ENCODE results near the gene KIAA0232.
"Not testable (repeated sequence)": the region's sequence is repeated elsewhere in the genome, so short reads cannot be mapped to it uniquely, and the experiment has no call there.

Gene KIAA0232

DNA sequence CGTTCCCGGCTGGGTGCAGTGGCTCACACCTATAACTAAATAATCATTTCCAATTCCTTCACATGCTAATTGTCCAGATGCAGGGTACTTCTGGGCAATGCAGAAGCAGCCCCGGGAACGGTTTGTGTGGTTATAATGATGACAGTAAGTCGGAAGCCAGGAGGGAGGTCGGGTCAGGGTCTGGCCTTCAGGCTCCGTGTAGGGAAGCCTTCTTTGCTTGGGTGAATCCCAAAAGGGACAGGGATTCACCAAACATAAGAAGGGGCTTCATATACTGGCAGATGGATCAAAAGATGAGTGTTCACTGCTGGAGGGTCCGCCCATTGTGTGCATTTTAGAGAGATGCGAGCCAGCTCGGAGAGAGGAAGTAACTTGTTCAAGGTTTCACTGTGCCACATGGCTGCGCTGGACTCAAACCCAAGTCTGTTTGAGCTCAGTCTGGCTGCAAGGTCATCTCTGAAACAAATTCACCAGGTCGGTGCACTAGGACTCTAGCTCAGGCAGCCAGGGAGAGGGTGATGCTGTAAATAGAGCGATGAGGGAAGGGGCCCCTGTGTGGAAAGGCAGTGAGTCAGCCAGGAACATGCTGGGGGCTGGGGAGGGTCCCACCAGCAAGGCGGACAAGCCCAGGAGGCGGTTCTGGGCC, 4.8 kb upstream of the KIAA0232 start:
- DNase-seq: peak; percentile 45

DNA sequence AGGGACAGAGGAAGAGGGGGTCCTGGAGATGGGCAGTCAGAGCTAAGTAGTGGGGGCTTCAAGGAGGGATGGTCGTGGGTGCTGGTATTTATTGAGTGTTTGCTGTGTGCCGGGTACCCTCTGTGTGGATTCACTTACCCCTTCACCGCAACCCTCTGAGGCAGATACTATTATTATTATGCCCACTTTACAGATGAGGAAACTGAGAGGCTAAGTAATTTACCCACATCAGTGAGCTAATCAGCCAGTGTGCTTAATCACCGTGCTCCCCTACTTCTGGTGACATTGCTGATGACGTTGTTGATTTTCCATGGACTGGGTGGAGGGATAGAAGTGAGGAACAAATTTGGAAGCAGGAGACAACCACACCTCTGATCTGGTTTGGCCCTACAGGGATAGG, 4.1 kb upstream of the KIAA0232 start:
- DNase-seq: no peak

DNA sequence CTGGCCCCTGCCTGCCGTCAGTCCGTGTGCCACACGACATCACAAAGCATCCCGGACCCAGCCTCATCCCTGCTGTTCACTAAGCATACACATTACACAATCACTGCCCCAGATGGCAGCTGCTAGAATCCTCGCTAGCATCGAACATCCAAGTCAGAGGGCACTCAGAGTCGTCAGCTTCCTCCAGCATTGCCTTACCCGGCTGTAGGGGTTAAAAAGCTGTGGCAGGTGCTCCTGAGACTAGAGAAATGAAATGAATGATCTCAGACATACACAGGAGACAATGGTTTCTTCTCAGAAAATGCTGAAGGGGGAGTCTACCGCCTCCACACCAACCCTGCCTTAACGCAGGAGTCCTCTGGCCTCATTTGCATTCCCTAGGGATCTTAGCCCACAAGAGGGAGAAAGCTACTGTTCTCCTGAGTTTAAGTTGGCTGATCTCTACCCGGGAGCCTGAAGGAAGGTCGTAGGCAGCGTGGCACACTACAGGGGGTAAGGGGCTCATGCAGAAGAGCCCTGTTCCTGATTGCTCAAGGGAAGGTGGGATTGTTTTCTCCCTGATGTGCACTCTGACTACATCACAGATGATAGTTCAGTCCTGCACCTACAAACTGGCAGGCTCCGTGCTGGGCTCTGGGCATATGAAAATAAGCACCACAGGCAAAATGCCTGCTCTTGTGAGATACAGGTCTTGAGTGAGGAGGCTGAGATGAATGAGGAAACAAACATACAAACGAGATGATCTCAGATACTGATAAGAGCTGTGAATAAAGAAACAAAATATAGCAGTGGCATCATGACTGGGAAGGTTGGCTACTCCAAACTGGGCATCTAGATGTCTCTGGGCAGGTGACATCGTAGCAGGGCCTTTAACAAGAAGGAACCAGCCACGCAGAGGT, 2.6 kb upstream of the KIAA0232 start:
- peak; percentile 72 for DNase-seq

DNA sequence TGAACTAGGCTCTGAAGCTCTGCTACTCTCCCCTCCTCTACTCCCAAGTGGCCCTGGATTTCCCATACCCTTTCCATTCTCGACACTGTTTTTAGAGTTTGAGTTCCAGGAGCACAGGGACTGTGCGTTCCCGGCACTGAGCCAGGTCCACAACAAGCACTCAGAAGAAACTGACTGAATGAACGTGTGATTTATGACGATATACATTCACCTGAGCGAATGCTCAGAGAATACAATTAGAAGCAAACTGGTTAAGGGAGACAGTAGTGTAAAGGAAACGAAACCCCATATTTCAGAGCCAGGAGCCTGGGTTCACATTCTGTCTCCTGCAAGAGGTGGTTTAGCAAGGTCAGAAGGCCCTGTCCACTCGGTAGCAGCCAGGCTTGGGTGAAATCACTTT, 1.4 kb upstream of the KIAA0232 start:
- no peak for DNase-seq

DNA sequence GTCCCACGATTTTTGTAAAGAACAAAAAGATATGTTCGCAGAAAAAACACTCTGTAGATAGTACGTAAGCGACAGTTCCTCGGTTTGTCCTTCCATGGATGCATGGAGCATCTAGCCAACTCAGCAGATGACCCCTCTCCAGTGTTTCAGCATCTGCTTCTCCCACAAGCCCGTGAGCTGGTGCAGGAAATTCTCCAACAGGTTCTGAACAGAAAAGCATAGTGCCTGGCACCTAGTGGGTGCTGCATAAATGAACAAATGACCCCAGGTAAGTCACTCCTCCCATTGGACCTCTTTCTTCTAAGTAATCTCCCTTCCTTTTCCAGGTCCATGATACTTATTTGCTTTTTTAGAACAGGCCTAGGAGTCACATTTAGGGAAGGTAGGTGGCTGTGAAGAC, 966 bp upstream of the KIAA0232 start:
- no peak for DNase-seq

DNA sequence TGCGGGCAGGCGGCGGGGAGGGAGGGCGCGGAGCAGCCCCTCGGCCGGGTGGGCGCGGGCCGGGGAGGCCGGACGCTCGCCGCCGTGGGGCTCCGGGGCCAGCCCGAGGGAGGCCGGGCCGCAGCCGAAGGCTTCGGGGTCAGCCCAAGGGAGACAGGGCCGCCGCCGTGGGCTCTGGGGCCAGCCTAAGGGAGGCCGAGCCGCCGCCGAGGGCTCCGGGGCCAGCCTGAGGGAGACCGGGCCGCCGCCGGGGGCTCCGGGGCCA, 251 bp downstream of the KIAA0232 start:
- DNase-seq: no peak

DNA sequence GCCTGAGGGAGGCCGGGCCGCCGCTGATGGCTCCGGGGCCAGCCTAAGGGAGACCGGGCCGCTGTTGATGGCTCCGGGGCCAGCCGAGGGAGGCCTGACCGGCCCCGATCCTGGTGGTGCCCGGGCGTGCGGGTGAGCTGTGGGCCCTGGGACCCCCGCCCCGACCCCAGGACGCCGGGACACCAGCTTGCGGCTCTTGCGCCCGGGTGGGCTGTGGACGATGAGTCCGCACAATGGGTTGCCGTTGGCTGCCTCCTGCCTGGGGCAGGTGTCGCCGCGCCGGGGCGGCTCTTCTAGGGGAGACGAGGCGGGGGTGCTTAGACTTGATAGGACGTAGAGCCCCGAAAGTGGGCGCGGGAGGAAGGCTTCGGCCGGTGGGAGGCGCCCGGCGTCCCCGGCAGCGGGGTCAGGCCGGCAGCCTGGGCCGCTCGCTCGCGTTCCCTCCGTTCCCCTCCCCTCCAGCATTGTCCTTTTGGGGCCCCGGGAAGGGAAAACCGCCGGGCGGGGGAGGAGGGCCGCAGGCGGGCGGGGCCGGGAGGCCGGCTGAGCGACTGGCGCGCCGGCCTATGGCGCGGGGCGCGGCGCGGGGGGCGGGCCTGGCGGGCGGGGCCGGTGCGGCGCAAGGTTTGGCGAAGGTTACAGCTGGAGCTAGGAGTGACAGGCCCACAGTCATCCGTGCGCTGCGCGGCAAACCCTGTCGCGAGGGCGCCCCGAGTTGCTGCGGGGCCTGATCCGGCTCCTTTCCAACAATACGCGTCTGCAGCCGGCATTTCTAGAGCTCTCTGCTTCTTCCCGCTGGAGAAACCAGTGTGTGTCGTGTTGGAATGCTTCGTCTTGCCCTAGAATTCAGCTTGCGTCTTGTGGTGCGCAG, 819 bp downstream of the KIAA0232 start:
- DNase-seq: peak; percentile 93

DNA sequence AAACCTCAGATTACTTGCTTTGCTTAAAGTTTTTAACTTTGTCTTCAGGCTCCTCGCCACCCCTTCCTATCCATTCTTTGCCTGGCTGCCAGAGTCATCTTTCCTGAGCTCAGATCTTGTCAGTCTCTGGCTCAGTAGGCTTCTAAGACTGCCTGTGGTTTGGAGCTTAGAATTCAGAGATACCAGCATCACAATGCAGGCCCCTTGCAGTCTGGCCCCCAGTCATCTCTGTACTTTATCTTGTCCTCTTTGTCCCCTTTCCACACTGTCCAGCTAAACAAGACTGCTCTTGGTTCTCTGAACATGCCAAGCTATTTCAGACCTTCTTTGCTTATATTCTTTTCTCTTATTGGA, 3.0 kb downstream of the KIAA0232 start:
- DNase-seq: peak; percentile 45

DNA sequence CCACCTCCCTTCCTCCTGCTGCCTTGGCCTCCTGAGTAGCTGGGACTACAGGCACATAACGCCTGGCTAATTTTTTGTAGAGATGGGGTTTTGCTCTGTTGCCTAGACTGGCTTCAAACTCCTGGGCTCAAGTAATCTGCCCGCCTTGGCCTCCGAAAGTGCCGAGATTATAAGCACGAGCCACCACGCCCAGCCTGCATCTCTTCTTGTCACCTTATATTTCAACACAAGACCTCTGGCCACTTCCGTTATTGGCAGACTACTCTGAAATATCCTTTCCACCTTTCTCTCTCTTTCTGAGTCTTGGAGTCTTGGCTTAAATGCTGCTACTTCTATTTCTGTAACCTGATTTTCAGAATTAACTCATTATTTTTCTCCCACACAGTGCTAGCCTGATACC, 5.6 kb downstream of the KIAA0232 start:
- no peak for DNase-seq

DNA sequence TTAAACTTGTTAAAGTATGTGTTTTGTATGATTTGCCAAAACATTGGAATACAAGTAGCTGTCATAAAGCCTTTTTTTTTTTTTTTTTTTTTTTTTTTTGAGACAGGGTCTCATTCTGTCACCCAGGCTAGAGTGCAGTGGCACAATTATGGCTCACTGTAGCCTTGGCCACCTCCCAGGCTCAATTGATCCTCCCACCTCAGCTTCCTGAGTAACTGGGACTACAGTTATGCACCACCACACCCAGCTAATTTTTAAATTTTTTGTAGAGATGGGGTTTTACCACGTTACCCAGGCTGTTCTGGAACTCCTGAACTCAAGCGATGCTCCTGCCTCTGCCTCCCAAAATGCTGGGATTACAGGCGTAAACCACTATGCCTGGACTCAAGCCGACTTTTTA, 8.7 kb downstream of the KIAA0232 start:
- not testable (repeated sequence) for DNase-seq

DNA sequence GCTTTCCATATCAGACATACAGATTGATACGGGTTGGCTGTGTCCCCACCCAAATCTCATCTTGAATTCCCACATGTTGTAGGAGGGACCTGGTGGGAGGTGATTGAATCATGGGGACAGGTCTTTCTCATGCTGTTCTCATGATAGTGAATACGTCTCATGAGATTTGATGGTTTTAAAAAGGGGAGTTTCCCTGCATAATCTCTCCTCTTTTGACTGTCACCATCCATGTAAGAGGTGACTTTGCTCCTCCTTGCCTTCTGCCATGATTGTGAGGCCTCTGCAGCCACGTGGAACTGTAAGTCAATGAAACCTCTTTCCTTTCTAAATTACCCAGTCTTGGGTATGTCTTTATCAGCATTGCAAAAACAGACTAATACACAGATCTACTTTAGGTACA, 9.3 kb downstream of the KIAA0232 start:
- DNase-seq: not testable (repeated sequence)

DNA sequence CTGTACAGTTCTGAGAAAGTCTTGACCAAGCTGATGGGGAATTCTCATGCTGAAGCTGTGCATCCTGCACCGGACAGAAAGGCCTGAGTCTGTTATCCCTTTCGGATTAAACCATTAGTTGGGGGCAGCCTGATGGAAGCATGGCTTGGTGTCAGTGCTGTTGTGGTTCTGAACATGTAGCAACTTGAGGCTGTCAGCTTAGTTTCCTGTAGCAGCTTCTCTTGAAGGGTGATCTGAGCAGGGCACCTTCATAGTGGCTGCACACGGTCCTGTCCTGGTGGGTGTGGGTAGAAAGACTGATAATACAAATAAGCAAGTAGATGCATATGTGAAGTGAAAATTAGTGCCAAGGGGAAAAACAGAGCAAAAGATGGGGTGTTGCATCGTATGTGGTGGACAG, 11.7 kb downstream of the KIAA0232 start:
- DNase-seq: no peak

DNA sequence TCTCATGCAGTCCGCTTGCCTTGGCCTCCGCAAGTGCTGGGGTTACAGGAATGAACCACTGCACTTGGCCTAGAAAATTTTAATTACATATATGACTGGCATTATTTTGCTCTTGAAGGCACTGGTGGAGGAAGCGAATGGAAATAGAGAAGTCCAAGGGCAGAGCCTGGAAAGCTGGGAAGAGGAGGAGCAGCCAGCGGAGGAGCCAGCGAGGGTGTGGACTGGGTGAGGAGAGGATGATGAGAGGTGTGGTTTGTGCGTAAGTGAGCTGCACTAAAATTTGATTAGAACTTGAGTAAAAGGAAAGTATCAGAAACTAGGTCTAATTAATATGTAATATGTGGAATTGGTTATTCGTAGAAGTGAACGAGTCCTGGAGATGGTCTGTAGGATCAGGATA, 13.3 kb downstream of the KIAA0232 start:
- no peak for DNase-seq

DNA sequence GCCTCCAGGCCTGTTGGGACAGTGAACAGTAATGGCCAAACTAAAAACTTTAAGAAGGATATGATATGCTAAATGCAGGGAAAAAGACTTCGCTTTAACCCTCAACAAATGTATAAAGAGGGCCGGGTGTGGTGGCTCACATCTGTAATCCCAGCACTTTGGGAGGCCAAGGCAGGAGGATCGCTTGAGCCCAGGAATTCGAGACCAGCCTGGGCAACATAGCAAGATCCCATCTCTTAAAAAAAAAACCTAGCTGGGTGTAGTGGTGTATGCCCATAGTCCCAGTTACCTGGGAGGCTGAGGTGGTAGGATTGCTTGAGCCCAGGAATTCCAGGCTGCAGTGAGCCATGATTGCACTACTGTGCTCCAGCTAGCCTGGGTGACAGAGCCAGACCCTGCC, 14.8 kb downstream of the KIAA0232 start:
- DNase-seq: not testable (repeated sequence)

DNA sequence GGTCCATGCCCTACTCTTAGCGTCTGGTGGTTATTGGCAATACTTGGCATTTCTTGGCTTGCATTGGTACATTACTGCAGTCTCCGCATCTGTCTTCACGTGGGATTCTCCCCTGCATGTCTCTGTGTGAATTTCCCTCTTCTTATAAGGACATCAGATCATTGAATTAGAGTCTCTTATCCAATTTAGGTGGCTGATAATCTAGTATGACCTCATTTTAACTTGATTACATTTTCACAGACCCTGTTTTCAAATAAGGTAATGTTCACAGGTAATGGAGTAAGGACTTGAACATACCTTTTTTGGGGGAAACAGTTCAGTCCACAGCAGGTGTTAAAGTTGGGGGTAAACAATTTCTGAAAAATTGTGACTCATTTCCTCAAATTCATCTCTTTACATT, 16.6 kb downstream of the KIAA0232 start:
- DNase-seq: no peak

DNA sequence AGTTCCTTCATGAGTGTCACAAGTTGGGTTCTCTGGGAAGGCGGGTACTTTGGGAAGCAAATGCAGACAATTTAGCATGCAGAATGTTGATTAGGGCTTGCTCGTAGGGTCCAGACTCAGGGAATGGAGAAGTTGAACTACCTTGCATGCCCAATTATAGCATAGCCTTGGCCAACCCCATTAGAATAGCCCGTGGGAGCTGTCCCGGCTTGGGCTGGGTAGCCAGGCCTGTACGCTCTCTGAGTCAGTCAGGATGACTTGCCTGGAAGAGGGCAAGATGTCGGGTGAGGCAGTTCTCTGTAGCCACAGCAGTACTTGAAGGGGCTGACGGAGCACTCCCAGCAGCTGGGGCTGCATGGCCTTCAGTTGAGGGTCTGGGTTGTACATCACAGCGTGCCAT, 19.5 kb downstream of the KIAA0232 start:
- peak; percentile 51 for DNase-seq

DNA sequence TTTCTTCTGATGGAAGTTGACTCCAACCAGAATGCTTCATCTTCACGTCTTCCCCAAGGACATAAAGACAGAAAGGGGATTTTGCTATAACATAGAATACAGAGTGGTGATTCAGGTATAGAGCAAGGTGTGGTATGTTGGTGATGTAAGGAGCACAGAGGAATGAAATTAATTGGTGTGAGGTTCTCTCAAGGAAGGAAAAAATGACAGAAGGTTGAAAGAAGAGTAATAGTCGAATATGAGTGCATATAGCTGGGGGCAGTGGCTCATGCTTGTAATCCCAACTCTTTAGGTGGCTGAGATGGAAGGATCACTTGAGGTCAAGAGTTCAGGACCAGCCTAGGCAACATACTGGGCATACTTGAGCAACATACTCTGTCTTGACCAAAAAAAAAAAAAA, 20.1 kb downstream of the KIAA0232 start:
- DNase-seq: no peak

DNA sequence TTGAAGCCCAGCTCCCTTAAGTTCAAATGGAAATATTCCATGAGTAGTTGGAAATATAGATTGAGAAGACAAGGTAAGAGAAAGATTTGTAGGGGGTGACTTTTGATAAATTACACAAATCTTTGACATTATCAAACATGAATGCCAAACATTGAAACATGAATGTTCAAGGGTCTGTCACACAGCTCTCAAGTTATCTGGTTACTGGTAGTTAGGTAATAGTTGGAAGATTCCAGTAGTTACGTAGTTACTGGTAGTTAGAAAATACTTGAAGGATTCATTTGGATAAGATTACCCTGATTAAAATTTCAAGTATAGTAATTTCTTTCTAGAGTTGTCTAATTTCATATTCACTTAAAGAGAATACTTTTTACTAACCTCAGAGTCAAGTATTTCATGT, 20.7 kb downstream of the KIAA0232 start:
- no peak for DNase-seq

DNA sequence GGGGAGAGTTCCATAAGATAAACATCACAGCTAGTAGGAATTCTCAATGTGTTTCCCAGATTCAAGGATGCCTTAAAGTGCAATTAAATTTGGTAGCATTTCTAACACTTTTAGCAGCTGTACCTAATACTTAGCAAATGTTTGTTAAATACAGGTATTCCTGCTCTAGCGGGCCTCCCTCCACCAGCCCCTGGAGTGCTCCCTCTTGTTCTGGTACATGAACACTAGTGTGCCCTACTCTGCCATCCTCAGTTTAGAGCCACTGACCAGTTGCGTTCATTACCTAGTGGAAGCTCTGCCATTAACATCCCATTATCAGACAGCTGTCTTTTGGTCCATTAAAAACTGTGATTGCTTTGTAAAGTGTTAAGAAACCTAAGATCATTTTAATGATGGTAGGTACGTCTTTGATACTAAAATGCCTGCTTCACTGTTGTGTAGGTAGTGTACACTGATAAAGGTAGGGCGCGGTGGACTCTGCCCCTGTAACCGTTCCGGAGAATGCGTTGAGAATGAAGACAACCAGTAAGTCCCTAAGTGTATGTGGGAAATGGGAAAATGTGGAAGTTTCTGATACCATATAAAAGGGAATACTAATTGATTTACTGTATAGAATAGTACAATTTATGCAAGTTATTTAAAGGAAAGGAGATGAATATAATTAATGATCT, 21.7 kb downstream of the KIAA0232 start:
- no peak for DNase-seq

DNA sequence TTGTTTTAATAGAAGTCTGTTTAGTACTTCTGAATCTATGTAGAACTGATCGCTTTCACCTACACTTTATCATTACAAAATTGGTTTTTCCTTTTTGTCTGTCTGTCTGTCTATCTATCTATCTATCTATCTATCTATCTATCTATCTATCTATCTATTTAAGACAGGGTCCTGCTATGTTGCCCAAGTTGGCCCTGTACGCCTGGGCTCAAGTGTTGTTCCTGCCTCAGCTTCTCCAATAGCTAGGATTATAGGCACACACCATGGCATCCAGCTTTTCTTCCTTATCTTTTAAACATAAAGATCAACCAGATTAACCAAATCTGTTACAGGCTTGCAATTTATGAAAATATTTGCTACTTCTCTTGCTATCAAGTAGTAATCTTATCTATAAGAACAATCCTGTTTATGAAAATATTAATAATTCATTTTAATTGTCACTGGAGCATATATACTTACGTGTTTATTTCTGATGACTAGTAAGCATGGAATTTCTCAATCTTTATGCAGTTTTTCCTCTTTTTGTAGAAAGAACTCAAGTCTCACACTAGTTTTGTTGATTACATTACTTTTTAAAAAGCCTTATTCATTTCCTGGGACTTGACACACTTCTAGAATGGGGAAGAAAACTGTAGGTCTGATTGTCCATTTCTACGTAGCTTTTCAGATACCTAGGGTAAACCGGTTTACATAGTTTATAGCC, 24.5 kb downstream of the KIAA0232 start:
- no peak for DNase-seq

DNA sequence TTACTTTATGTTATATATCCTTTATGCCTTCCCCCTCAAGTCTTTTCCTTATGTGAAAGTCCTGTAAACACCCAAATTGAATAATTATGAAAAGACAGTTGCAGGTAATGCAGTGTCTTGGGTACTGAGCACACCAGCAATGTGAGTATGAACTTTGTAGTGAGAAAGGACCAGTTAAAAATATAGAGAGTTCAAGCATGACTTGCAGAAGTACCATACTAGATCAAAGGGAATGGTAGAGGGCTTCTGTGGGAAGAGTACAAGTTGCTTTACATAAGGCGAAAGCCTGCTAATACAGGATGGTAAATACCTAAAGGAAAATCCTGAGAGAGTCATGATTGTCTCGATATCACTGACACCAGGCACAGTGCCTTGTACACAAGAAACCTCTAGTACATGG, 25.7 kb downstream of the KIAA0232 start:
- no peak for DNase-seq

DNA sequence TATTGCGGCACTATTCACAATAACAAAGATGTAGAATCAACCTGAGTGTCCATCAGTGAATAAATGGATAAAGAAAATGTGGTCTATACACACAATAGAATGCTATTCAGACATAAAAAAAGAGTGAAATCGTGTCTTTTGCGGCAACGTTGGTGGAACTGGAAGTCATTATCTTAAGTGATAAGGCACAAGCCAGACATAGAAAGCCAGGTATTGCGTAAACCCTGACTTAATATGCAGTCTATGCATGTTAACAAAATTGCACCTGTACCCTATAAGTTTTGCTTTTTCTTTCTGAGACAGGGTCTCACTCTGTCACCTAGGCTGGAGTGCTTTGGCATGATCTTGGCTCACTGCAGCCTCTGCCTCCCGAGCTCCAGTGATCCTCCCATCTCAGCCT, 28.6 kb downstream of the KIAA0232 start:
- DNase-seq: no peak

DNA sequence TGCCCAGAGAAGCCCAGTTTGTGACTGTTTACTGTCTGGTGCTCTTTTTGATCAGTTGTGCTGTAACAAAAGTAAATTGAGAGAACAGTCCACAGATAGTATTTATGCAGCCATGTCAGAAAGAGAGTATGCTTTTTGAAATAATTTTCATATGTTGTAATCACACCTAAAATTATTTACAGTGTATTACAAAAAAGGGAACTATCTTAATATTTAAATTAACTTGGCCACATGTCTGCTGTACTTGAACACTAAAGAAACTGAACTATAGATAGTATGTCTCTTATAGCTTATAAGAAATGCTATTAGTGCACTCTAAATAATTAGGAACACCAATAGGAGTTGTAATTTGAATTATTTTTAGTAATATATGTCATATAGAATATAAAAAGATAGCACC, 30.2 kb downstream of the KIAA0232 start:
- DNase-seq: no peak
